SK-N-SH treated with all-trans-retinoic acid at 6 μM for 48 hours (cell line): Measurements from ENCODE around the gene SIAH2.

ENCODE experiments used
- ESRRG ChIP-seq: fragments of 250-450 bp; sonication (Bioruptor Pico); IDR thresholded peaks from 2 replicates; pipeline ENCODE4 v1.6.1; 2021; ENCODE audit warnings: mild to moderate bottlenecking
- RARB ChIP-seq: fragments of 250-450 bp; sonication (Bioruptor Pico); IDR thresholded peaks from 2 replicates; pipeline ENCODE4 v1.8.0; 2021; ENCODE audit warnings: mild to moderate bottlenecking, moderate library complexity
- TCF4 ChIP-seq: fragments of 250-450 bp; sonication (Bioruptor Pico); IDR thresholded peaks from 2 replicates; pipeline ENCODE4 v1.8.0; 2021; ENCODE audit warnings: mild to moderate bottlenecking, moderate library complexity, borderline replicate concordance
- ZNF565 ChIP-seq: fragments of 450-650 bp; formaldehyde crosslinking; conservative IDR thresholded peaks from 2 replicates; pipeline ENCODE4 v1.5.0; 2020; ENCODE audit warnings: low read depth, mild to moderate bottlenecking, moderate library complexity
- TF ChIP-seq, protein P1 (sequence below): fragments of 250-450 bp; sonication (Bioruptor Pico); IDR thresholded peaks from 2 replicates; pipeline ENCODE4 v1.5.1; 2020; ENCODE audit warnings: low read depth, mild to moderate bottlenecking, moderate library complexity

DNA sequence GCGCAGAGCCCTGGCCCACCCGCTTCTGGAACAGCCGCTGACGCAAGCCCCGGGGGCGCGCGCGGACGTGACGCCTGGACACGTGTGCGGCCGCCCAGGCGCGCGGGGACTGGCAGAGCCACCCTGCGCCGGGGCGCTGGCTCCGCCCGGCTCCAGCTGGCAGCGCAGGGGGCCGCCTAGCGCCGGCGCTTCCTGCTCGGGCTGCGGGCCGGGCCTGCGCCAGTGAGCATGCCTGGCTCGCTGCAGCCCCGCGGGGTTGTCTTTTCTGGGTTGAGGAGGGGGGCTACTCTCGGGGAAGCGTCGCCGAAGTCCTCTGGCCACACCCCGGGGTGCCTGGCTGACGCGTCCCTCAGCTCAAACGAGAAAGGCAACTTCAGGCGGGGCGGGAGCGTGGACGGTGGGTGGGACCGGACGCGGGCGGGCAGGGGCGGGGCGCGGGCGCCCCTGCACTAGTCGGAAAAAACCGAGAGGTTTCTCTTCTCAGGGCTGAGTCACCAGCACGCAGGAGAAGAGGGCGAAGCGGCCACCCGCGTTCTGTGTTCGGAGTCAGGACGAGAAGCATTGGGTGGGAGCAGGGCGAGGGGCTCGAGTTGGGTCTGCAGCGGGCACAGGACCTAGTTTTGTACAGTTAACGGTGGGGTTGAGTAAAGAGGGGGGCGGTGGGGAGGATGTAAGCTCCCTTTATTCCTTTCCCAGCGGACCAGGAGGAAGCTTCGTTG, at the start of gene SIAH2:
- TF ChIP-seq, protein P1, sequence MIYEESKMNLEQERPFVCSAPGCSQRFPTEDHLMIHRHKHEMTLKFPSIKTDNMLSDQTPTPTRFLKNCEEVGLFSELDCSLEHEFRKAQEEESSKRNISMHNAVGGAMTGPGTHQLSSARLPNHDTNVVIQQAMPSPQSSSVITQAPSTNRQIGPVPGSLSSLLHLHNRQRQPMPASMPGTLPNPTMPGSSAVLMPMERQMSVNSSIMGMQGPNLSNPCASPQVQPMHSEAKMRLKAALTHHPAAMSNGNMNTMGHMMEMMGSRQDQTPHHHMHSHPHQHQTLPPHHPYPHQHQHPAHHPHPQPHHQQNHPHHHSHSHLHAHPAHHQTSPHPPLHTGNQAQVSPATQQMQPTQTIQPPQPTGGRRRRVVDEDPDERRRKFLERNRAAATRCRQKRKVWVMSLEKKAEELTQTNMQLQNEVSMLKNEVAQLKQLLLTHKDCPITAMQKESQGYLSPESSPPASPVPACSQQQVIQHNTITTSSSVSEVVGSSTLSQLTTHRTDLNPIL (CRISPR knock-in tag): no peak
- TF ChIP-seq RARB (no peak), TCF4 (no peak; the same call in 1 of the 2 replicates), ESRRG (CRISPR knock-in tag) (no peak), ZNF565 (no peak)
